ENCODE data around the gene FSTL4. TPM values are rescaled to one million over a fixed set of nuclear protein-coding genes. Genes with fewer than 3 reads are reported as not detected.

FSTL4 gene
- total RNA-seq, 2 donors from 2014 or later = 0.46 TPM; not detected in 1

DNA sequence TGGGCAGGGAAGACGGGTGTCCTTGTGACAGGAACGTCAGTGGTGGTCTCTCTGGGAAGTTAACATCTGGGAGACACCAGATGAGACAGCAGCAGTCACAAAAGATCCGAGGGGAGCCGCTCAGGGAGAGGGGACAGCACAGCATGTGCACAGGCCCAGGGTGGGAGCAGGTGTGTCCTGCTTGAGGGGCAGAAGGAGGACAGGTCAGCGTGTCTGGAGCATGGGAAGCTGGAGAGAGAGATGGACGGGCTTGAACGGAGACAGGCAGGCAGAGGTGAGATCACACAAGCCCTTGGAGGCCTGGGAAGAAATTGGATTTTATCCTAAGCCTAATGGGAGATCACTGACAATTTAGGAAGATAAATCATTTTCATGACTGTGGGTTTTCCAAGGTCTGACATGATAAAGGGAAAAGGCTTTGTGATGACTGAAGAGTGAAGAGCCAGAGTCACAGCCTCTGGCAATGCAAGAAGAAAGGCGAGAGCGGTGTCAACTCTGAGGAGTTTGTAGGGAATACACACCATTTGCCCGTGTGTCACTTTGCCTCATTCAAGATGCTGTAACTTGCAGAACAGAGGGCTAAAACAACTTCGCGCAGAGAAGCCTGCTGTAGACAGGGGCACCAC, 88.3 kb downstream of the FSTL4 start:
- intact Hi-C loops (cut with DNase I) = no loop called here
- DNase-seq (ENCODE audit: low spot score) = no peak

DNA sequence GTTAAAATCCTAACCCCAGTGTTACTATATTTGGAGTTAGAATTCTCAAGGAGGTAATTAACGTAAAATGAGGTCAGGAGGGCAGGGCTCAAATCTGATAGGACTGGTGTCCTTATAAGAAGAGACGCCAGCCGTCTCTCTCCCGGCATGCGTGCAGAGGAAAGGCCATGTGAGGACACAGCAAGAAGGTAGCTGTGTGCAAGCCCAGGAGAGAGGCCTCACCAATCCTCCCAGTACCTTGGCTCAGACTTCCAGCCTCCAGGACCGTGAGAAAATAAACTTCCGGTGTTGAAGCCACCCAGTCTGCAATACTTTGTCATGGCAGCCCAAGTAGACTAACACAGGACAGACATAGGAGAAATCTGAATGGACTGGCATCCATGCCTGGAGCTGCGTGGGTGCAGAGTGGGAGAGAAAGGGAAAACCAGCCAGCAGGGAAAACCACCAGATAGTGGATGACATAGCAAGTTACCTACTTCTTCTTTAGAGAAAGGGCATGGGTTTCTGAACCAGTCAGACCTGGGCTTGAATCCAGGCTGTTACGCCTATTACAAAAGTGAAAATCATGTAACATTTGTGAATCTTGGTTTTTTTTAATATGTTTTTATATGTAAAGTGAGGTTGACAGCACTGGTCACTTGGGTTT, 89.2 kb downstream of the FSTL4 start:
- DNase-seq (ENCODE audit: low spot score) = no peak
- intact Hi-C loops (cut with DNase I) = no loop called here

DNA sequence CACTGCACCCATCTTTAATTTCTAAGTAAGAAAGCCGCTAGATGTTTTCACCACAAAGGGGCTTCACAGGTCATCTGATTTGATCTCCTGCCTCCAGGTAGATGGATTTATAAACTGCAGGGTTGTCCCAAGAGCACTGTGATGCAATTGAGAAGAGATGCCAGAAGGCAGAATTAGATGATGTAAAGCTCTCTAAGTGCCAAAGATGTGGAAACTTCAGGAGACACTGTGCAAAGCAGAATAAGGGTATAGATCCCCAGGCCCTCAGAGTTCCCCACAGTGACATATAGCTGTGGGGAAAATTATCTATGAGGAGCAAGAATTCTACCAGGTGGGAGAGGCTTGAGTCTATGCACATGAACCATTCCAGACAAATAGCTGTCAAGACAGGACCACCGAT, 90.5 kb downstream of the FSTL4 start:
- no peak for DNase-seq (ENCODE audit: low spot score)
- intact Hi-C loops (cut with DNase I) = no loop called here

DNA sequence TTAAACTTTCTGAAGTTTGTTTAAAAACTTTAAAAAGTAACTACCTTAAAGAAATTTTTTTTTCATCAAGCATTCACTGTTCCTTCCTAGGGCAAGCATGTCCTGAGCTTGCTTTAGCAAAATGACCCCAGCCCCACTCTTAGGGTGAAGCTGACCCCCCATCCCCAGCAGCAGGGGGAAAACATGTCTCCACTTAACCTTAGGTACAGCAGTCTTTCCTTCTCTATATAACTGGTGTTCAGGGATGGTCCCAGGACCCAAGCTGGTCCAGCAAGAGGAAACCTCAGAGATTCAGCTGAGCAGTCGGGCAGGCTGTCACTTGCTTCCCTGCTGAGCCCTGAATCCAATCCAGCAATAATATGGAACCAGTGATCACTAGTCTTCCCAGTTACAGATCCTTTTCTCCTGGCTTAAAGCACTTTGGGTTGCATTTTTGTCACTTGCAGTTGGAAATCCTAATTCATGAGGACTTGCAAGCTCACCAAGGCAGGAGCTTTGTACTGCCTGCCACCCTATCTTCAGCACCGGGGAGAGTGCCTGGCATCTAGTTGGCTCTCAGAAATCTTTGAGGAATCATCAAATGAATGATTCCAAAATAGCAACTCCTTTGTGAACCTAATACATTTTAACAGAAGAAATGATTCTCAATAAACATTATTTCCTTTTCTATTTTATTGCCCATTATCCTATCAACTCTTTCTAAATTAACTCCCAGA, 91.2 kb downstream of the FSTL4 start:
- intact Hi-C loops (cut with DNase I) = no loop called here
- DNase-seq (ENCODE audit: low spot score) = no peak

DNA sequence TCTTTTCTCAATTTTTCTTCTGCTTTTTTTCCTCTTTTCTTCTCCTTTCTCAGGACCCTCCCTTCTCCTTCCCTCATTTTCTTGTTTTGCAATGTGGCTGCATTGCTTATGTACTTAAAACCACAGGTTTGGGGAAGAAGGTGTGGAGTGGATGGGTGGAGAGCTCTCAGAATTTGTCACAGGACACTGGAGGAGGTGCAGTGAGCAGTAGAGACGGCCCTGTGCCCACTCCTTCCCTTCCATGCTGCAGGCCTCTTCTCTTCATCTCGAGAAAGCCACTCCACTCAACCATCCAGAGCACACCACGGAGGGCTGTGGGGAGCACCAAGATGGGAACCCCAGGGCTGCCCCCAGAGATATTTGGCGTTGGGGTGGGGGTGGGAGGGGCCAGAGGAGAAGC, 92.3 kb downstream of the FSTL4 start:
- DNase-seq (ENCODE audit: low spot score) = no peak
- intact Hi-C loops (cut with DNase I) = no loop called here

DNA sequence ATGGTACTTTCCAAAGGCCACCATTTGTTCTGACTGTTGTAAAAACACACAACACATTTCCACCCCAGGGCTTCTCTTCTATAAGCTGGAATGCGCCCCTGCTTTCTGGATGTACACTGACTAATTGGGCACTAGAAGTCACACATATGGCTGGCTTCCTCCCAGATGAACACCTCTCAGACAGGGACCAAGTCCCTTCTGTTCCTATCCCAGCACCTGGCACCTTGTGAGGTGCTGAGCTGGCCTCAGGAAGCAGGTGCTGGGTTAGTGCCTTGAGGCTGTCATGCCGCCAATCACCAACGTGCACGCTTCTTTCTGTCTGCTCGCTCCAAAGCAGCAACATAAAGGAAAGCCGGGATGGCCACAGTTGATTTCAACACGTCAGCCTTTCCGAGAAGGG, 93.2 kb downstream of the FSTL4 start:
- intact Hi-C loops (cut with DNase I) = no loop called here
- no peak for DNase-seq (ENCODE audit: low spot score)

DNA sequence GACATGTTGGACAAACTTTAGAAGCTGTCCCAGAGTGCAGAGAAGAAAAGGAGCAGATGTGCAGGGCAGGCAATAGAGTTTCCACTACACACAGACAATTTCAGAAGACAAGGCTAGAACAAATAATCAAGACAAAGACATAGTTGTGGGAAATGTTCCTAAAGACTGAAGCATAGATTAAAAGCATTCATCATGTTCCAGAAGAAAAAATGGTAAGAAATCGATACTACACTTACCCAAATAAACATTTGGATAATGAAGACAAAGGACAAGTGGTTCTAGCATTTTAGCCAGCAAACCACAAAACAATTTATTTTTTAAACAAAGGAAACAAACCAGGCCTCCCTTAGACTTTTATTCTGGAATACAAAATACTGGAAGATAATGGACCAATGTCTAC, 97.9 kb downstream of the FSTL4 start:
- DNase-seq (ENCODE audit: low spot score) = no peak
- intact Hi-C loops (cut with DNase I) = no loop called here

DNA sequence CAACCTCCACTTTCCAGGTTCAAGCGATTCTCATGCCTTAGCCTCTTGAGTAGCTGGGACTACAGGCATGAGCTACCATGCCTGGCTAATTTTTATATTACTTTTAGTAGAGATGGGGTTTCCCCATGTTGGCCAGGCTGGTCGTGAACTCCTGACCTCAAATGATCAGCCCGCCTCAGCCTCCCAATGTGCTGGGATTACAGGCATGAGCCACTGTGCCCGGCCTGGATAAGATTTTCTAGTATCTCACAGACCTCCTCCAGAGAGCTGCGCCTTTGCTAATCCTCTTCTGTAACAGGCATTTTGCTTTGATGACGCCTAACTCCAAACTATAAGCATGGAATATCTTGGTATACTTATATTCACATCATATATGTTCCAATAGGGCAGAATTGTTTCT, 99.4 kb downstream of the FSTL4 start:
- intact Hi-C loops (cut with DNase I) = no loop called here
- no peak for DNase-seq (ENCODE audit: low spot score)

DNA sequence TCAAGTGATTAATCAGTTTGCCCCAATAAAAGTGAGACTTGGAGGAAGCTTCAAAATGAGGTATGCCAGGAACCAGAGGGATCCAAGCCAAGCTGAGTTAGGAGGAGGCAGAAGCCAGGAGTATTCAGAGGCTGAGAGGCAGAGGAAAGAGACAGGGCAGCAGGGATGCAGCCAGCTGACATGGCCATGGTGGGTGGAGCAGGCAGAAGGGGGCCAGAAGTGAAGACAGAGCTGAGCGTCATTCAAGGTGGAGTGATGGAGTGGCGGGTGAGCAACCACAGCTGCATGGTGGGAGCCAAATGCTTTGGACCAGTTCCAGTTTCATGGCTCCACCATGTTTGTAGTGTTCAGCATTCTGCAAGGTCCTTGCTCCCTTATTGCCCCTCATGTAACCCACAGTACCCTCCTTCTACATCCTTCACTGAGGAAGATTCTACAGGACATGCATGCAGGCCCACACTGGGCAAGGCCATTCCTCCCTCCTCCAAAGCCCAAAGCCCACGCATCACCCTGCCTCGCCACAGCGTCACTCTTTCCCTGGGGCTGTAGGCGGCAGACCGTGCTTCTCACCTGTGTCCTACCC, 100.6 kb downstream of the FSTL4 start:
- intact Hi-C loops (cut with DNase I) = no loop called here
- no peak for DNase-seq (ENCODE audit: low spot score)

DNA sequence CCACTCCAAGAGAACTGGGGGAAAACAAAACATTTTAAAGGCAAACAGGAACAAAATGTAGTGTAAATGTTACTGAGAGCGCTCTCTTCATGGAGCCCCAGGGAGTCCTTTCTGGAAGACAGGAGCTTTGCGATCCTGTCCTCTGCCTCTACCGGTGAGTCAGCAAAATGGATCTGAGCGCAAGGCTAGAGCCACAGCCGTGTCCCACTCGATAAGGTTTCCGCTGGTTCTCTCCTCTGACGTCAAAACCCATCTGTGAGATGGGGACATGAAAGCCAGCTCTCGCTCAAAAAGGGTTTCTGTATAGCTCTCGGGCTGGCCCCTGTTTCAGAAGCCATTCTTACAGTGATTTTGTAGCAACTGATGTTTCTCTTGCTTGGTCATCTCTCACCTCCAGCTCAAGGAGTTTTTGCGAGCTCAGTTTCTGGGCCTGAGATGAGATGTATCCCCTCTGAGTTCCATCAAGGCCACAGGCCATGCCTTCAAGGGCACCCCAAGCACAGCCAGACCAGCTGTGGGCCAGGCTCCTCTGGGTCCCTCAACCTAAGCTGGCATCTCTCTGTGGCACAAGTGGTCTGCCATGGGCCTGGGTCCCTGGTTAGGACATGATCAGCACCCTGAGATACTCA, 101.6 kb downstream of the FSTL4 start:
- DNase-seq (ENCODE audit: low spot score) = no peak

DNA sequence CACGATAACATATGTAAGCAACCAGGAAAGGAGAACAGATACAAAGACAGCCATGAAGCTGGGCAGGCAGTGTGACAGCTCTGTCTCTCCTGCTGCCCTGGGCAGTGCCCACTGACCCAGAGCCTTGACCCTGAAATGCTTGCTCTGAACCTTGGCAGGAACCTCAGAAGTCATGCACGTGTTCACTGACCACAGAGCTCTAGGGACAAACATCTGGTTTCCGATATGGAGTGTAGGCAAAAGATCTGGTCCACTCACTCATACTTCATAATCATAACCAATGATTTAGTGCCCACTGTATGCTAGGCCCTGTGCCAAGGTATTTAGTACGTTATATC, 102.6 kb downstream of the FSTL4 start:
- intact Hi-C loops (cut with DNase I) = no loop called here
- DNase-seq (ENCODE audit: low spot score) = no peak

More for the DNA sequence above, 101.6 kb downstream of the FSTL4 start:
- intact Hi-C loops (cut with DNase I) = no loop called here

DNA sequence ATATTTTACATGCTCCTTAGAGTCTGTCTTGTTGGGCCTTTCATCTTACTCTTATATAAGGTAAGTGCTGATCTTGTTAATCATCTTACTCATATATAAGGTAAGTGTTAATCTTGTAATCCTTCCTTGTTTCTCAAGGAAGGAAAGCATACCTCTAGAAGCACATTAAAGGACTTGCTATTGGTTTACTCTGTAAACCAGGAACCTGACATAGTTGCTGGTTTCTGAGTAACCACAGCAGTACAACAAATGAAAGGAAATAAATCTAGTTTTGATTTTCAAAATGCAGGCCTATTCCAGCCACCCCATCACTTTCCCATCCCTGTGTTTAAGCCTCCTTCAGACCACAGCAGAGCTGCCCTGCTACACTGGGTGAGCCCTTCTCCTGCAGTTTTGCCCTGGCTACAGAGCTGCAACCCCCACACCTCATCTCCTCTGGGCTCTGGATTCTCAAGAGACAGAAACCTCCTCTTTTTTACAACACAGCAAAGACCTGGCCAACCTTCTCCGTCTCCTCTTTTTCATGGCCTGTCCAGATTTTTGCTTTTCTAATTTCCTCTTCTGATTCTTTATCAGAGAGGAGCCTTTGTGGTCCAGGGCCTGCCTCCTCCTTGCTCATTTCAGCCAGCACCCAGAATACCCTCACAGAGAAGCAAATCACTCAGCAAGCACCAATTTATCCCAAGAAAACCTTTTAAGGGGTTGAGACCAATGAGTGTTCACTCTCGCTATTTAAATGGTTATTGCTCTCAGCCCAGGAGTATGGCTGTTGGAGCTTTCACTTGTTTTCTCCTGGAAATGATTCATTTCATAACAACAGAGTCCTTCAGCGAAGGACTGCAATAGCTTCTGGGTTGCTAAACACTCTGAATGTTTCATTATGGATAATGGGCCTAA, 103.2 kb downstream of the FSTL4 start:
- intact Hi-C loops (cut with DNase I) = no loop called here
- DNase-seq (ENCODE audit: low spot score) = no peak

DNA sequence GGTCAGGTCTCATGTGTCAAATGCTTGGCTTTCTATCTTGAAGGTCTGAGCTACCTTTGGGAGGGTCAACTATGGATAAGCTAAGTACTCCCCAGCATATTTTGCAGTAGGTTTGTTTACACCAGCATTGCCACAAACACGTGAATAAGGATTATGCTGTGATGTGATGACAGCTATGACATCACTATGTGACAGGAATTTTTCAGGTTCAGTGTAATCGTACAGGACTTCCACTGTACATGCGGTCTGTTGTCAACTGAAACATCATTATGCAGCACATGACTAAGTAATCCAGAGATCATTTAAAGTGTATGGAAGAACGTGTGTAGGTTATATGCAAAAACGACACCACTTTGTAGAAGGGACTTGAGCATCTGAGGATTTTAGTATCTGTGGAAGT, 104.0 kb downstream of the FSTL4 start:
- no peak for DNase-seq (ENCODE audit: low spot score)
- intact Hi-C loops (cut with DNase I) = no loop called here

DNA sequence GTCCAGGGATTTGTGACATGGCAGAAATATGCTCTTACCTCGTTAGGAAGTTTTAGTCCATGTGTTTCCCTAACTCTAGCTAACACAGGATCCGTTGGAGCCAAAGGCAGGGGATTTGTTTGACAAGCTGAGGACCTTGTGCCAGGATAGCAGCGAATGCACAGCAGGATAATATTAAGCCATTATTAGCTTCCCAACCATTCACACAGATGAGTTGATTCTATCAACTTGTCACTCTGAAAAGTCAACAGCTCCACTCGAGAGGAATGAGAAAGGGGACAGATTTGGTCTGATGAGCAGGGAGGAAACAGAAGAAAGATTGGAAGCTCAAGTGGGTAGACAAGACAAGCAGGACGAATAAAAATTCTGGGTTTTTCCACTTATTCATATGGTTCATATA, 106.2 kb downstream of the FSTL4 start:
- intact Hi-C loops (cut with DNase I) = no loop called here
- DNase-seq (ENCODE audit: low spot score) = no peak

DNA sequence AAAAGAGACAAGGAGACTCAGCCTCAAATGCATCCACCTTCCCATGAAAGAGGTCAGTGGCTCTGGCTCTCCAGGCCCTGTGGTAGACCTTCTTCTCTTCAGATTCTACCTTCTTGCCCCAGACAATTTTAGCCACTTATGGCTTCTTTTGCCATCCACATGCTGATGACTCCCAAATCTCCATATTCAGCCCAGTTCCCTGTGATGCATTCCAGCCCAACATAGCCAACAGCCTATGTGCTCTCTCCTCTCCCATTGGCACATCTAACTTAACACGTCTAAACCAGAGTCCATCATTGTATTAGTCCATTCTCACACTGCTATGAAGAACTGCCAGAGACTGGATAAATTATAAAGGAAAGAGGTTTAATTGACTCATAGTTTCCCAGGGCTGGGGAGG, 108.8 kb downstream of the FSTL4 start:
- DNase-seq (ENCODE audit: low spot score) = no peak
- intact Hi-C loops (cut with DNase I) = no loop called here

DNA sequence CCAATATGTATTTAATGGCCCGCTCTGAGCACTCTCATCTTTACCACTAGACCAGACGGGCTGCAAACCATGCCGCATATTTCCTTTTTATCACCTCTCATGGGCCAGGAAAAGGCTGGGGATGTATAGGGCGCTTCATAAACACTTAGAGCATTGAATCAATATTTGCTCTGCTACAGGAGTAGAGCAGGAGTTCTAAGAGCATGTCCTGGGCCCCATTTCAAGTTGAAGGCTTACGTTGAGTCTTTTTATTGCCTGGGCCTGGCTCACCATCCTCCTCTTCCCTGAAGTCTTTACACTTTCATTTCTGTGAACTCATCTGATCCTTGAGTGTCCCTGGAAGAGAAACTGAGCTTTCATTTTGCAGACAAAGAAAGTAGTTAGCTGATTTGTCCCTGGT, 112.4 kb downstream of the FSTL4 start:
- no peak for DNase-seq (ENCODE audit: low spot score)

DNA sequence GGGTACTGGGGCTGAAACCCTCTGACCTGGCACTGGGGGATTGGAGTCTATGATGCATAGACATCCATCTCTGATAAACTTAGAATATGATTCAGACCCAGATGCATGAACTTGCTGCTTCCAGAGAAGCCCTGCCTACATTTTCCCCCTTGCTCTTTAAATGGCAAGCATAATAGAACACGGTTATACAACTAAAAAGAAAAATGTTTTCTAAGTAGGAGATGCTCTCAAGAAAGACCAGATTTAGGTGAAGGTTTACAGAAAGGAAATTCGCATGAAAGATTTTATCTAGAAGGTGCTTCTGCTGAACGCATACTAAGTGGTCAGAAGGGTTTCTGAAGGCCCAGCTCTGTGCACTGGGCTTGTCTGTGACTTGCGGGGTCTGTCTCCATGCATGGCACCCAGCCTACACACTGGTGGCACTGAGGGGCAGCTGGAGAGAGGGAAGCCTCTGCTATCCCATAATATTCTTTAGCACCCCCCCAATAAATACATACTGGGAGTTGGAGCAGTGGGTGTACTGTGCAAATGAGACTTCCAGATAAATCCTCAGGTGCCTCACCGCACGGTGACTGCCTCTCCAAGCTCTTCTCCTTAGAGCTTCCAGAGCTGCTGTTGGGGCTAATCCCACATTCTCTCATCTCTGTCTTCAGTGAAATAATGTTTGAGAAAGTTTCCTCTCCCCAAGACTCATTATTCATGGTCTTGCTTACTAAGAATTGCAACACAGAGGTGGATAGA, 114.6 kb downstream of the FSTL4 start:
- DNase-seq (ENCODE audit: low spot score) = no peak
- intact Hi-C loops (cut with DNase I) = loop anchor here in 1 of 2 donors (2.0 kb wide), 1 partner anchor 41 kb away; no protein-coding TSS in a partner anchor

More for the DNA sequence above, 112.4 kb downstream of the FSTL4 start:
- intact Hi-C loops (cut with DNase I) = no loop called here

DNA sequence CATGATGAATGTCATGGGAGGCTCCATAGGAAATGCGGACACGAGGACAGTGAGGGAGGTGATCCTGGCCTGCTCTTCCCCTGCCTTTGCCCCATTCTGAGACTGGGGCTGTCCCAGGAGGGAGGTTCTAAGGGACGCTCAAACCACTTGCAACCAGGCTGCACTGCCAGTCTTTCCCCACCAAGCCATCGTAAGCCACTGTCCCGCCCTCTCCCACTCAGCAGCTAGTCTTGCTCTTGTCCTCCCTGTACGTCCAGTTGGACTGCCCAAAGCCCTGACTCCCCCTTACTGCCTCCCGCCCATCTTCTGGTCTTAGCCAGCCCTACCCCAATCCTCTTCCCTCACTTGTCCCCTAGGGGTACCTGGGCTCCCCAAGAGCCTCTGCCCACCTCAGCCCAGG, 115.7 kb downstream of the FSTL4 start:
- intact Hi-C loops (cut with DNase I) = loop anchor here in 1 of 2 donors (2.0 kb wide), 1 partner anchor 42 kb away; no protein-coding TSS in a partner anchor
- DNase-seq (ENCODE audit: low spot score) = no peak

DNA sequence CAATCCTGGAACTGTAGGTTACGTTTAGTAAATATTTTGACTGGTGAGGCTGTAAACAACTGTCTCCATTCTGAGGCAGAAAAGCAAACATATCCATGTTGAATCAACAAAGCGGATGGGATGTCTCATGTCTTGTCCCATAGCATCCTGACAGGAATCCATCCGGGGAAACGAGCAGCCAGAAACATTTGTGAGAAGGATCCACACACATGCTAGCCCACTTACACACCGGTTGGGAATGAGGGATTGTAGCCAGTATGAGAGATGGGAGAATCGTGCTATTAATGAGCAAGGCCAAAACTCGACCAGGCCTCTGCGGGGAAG, 117.5 kb downstream of the FSTL4 start:
- intact Hi-C loops (cut with DNase I) = no loop called here
- DNase-seq (ENCODE audit: low spot score) = no peak
